Endothelial cell of umbilical vein (primary cell): ENCODE results near the gene ZSCAN2. TPM values are rescaled to one million over a fixed set of nuclear protein-coding genes. Genes with fewer than 3 reads are reported as not detected.

ENCODE experiments used
- BruUV-seq: library from RNA; stranded (reverse); fragments of 400-500 nt; replicated peaks from 2 replicates; lab custom pipeline; 2021; lab: Mats Ljungman, UMichigan
- CTCF ChIA-PET: fragments of 300-600, 350-600 bp; sonication (Branson Sonifier 250); formaldehyde crosslinking; loops from one replicate; lab custom pipeline; 2021; ENCODE audit warnings: antibody characterized with exemption, inconsistent platforms; lab: Charles Lee
- POLR2A ChIA-PET: fragments of 300-600, 350-600 bp; sonication (Branson Sonifier 250); formaldehyde crosslinking; loops from one replicate; lab custom pipeline; 2021; ENCODE audit warnings: antibody characterized with exemption, inconsistent platforms; lab: Charles Lee
- DNase-seq: peaks from one replicate; pipeline ENCODE4 v3.0.0-alpha.2; 2011; ENCODE audit warnings: low read depth, low spot score
- FAIRE-seq: peaks from 2 replicates; lab custom pipeline; 2011; peaks lifted over from hg19 to GRCh38; lab: Jason Lieb, UNC
- H2AFZ ChIP-seq: 2 replicates; pipeline ENCODE4 v1.6.0; 2012; ENCODE audit warnings: low read depth, low read length, control low read depth, inconsistent platforms
- H3K27ac ChIP-seq: 2 replicates; pipeline ENCODE4 v1.5.1; 2011; ENCODE audit warnings: low read depth, mild to moderate bottlenecking, control low read depth, low read length, moderate library complexity; ENCODE audit not compliant: insufficient read depth
- H3K27me3 ChIP-seq, 2 experiments: 2 replicates each; pipeline versions ENCODE4 v1.6.0 to v1.6.1; 2011; ENCODE audit warnings: low read length in 2 of 2, mixed read lengths in 1 of 2; ENCODE audit not compliant: control insufficient read depth in 2 of 2, insufficient read depth in 2 of 2
- H3K36me3 ChIP-seq, 2 experiments: 2 replicates in 1 of 2; 3 replicates in 1 of 2; pipeline ENCODE4 v1.5.1; 2011; ENCODE audit warnings: low read length in 2 of 2, mild to moderate bottlenecking in 1 of 2, moderate library complexity in 1 of 2; ENCODE audit not compliant: control insufficient read depth in 2 of 2, insufficient read depth in 2 of 2; ENCODE audit errors: extremely low read depth in 1 of 2
- H3K4me1 ChIP-seq: 3 replicates; pipeline ENCODE4 v1.5.1; 2011; ENCODE audit warnings: mild to moderate bottlenecking, low read length; ENCODE audit not compliant: control insufficient read depth, insufficient read depth; ENCODE audit errors: extremely low read depth
- H3K4me2 ChIP-seq: 2 replicates; pipeline ENCODE4 v1.6.1; 2011; ENCODE audit warnings: low read length, control low read depth, mixed read lengths; ENCODE audit not compliant: insufficient read depth
- H3K4me3 ChIP-seq, 3 experiments: fragments of 200-600 bp in 1 of 3; sonication (generic), shearing (Covaris generic) in 1 of 3; replicated peaks in 1 of 3; 2 replicates each; pipeline ENCODE4 v1.5.1; 2011 to 2016; ENCODE audit warnings: control low read depth in 3 of 3, low read length in 3 of 3, mild to moderate bottlenecking in 2 of 3, inconsistent platforms in 1 of 3, low read depth in 1 of 3, moderate library complexity in 1 of 3; ENCODE audit not compliant: insufficient read depth in 1 of 3
- H3K79me2 ChIP-seq: 2 replicates; pipeline ENCODE4 v1.6.0; 2012; ENCODE audit warnings: low read length, inconsistent platforms; ENCODE audit not compliant: control insufficient read depth, insufficient read depth
- H3K9ac ChIP-seq: replicated peaks from 2 replicates; pipeline ENCODE3; 2011; ENCODE audit warnings: low read length, control low read depth; ENCODE audit not compliant: insufficient read depth; ENCODE audit errors: extremely low read depth
- H3K9me1 ChIP-seq: replicated peaks from 3 replicates; pipeline ENCODE4 v1.6.0; 2011; ENCODE audit warnings: mild to moderate bottlenecking, low read length; ENCODE audit not compliant: control insufficient read depth, insufficient read depth; ENCODE audit errors: extremely low read depth
- H3K9me3 ChIP-seq: replicated peaks from 2 replicates; pipeline ENCODE4 v1.5.1; 2012; ENCODE audit warnings: low read length, inconsistent platforms; ENCODE audit not compliant: control insufficient read depth, insufficient read depth
- H4K20me1 ChIP-seq: replicated peaks from 2 replicates; pipeline ENCODE3; 2011; ENCODE audit warnings: mild to moderate bottlenecking, low read length; ENCODE audit not compliant: control insufficient read depth, insufficient read depth; ENCODE audit errors: extremely low read depth
- CTCF ChIP-seq, 2 donors: IDR thresholded peaks; 1 replicate in 1 of 2; 2 replicates in 1 of 2; pipeline ENCODE4 v1.5.1; 2011; ENCODE audit warnings: low read length in 2 of 2, mild to moderate bottlenecking in 2 of 2, moderate library complexity in 2 of 2, control low read depth in 1 of 2, inconsistent platforms in 1 of 2, low read depth in 1 of 2; ENCODE audit not compliant: insufficient read depth in 1 of 2; ENCODE audit errors: extremely low read depth in 1 of 2
- EZH2 ChIP-seq: IDR thresholded peaks from 2 replicates; pipeline ENCODE4 v1.6.1; 2012; ENCODE audit warnings: borderline replicate concordance, low read depth, mild to moderate bottlenecking, moderate library complexity, low read length, inconsistent platforms; ENCODE audit not compliant: severe bottlenecking
- FOS ChIP-seq: IDR thresholded peaks from 2 replicates; pipeline ENCODE4 v1.6.1; 2011; ENCODE audit warnings: mild to moderate bottlenecking, low read length, moderate library complexity, borderline replicate concordance; ENCODE audit not compliant: insufficient read depth
- GATA2 ChIP-seq: IDR thresholded peaks from 2 replicates; pipeline ENCODE4 v1.7.0; 2011; ENCODE audit warnings: low read depth, mild to moderate bottlenecking, moderate library complexity, mixed read lengths, low read length; ENCODE audit not compliant: insufficient read length, insufficient read depth
- JUN ChIP-seq: IDR thresholded peaks from 2 replicates; pipeline ENCODE4 v1.6.1; 2011; ENCODE audit warnings: borderline replicate concordance, low read depth; ENCODE audit not compliant: insufficient read length, insufficient read depth
- MAX ChIP-seq: IDR thresholded peaks from 2 replicates; pipeline ENCODE4 v1.6.1; 2011; ENCODE audit not compliant: insufficient read depth, insufficient read length
- MYC ChIP-seq: IDR thresholded peaks from one replicate; pipeline ENCODE4 v1.6.1; 2011; ENCODE audit warnings: mild to moderate bottlenecking, low read depth, low read length
- POLR2A ChIP-seq: IDR thresholded peaks from 2 replicates; pipeline ENCODE4 v1.6.1; 2012; ENCODE audit warnings: low read depth, mild to moderate bottlenecking, control low read depth, low read length
- POLR2AphosphoS5 ChIP-seq: IDR thresholded peaks from 2 replicates; pipeline ENCODE4 v1.6.1; 2012; ENCODE audit warnings: low read depth, mild to moderate bottlenecking, control low read depth, low read length, moderate library complexity; ENCODE audit not compliant: insufficient read depth
- dilution Hi-C: fragments of 300-500 bp; cut with MboI; formaldehyde crosslinking; loops from one replicate; pipeline ENCODE4 v1.15.0; 2019; ENCODE audit warnings: low sequenced_read_pairs; ENCODE audit not compliant: extremely low pct_ligation_motif_present
- intact Hi-C: fragments of 100-400 bp; cut with micrococcal nuclease; formaldehyde crosslinking; loops from one replicate; pipeline ENCODE4 v1.10.0; 2022
- polyA plus RNA-seq, 4 experiments: library from polyadenylated mRNA; depleted of rRNA in 3 of 4; stranded (reverse) in 3 of 4; unstranded in 1 of 4; fragments of >200 nt; gene quantifications; 2 replicates each; pipeline versions ENCODE4 v1.2.1 to v1.2.3, GENCODE V29; 2011 to 2012; ENCODE audit warnings: missing spikeins in 1 of 4
- total RNA-seq: library from RNA; stranded (reverse); gene quantifications from 2 replicates; pipeline ENCODE4 v1.2.3, GENCODE V29; 2021

The ZSCAN2 gene
- total and polyA plus RNA-seq, 2 donors (not counting 3 experiments of a cell fraction or from before 2014, with no cell fraction given) = 12.9 to 13.5 TPM

GRCh38 chr15:84620626-84621025, 19.8 kb downstream of the ZSCAN2 start:
- H3K36me3 ChIP-seq = peaks cover 6 to 24% of the 10 kb centered on the region in 2 experiments
- H3K27ac ChIP-seq = no peak overlapping the region
- no peak overlapping the region for H3K9ac ChIP-seq
- H3K9me3 ChIP-seq = peaks cover 20% of the 10 kb centered on the region
- H3K9me1 ChIP-seq = no peaks in the 10 kb centered on the region
- no peak overlapping the region for H3K4me2 ChIP-seq
- no peak overlapping the region for H3K4me3 ChIP-seq
- ChIA-PET POLR2A (no interaction called here), CTCF (interaction anchor here (1.3 kb wide), 1 partner anchor 16 kb away, joined by 3 read pairs; no protein-coding TSS in a partner anchor)
- H3K27me3 ChIP-seq = no peaks in the 10 kb centered on the region
- no peaks in the 10 kb centered on the region for H4K20me1 ChIP-seq
- intact Hi-C loops (no loop called here), dilution Hi-C loops (no loop called here)
- DNase-seq (no peak), FAIRE-seq (no peak)
- no peak overlapping the region for H2AFZ ChIP-seq
- BruUV-seq = no TSS peak
- H3K79me2 ChIP-seq = no peaks in the 10 kb centered on the region
- H3K4me1 ChIP-seq = peaks cover 12% of the 10 kb centered on the region
- no peak for TF ChIP-seq CTCF (IDR thresholded peaks at IDR 0.05; ENCODE audit: extremely low read depth in 1 of 2, insufficient read depth in 1 of 2, low read depth in 1 of 2, low read length in 2 of 2)
- no peak for TF ChIP-seq EZH2
- TF ChIP-seq MAX = no peak
- no peak for TF ChIP-seq MYC
- TF ChIP-seq GATA2 = no peak
- no peak for TF ChIP-seq JUN
- no peak for TF ChIP-seq FOS
- TF ChIP-seq POLR2A = no peak
- no peak for TF ChIP-seq POLR2AphosphoS5
